SKM-1 treated with dmso at 0.1 percent for 144 hours (cell line): ENCODE results near the gene FAF2.
"Not testable (repeated sequence)": the region's sequence is repeated elsewhere in the genome, so short reads cannot be mapped to it uniquely, and the experiment has no call there.

ENCODE experiments used
- DNase-seq: peaks from one replicate; lab custom pipeline; 2025; ENCODE audit not compliant: unreplicated experiment; lab: John Stamatoyannopoulos, UW

FAF2 gene

DNA sequence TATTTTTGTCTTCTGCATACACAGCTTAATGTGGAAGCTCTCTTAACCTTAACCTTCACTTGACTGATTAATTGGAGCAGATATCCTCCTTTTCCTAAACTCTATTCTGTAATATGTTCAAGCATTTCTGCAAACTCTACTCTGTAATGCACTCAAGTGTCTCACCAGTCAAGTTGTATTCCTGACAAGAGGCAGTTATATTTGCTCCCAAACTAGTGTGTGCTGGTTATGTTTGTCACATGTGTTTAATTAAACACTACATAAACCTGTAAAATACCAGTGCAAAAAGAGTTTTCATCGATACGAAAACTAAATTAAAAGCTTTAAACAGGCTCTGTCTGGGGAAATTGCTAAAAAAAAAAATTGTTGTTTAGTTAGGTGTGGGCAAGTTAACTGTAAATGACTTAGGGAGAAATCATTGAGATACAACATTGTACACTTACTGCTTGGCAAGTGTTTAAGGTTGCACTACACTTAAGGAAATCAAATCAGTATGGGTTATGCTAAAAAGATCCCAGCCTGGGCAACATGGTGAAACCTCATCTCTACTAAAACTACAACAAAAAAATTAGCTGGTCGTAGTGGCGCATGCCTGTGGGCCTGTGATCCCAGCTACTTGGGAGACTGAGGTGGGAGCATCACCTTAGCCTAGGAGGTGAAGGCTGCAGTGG lies 6.7 kb downstream of the FAF2 start:
- no peak for DNase-seq

- no peak for DNase-seq
Observed at GRCh38 chr5:176458904-176459561, 10.8 kb downstream of the FAF2 start.

DNA sequence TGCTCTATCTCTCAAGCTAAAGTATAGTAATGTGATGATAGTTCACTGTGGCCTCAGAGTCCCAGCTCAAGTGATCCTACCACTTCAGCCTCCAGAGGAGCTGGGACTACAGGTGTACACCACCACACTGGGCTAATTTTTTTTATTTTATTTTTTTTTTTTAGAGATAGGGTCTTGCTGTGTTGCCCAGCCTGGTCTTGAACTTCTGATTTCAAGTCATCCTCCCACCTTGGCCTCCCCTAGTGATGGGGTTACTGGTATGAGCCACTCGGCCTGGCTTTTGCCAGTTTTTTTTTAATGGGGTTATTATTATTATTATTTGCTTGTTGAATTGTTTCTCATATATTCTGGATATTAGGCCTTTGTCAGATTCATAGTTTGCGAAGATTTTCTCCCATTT lies 13.2 kb downstream of the FAF2 start:
- no peak for DNase-seq

DNA sequence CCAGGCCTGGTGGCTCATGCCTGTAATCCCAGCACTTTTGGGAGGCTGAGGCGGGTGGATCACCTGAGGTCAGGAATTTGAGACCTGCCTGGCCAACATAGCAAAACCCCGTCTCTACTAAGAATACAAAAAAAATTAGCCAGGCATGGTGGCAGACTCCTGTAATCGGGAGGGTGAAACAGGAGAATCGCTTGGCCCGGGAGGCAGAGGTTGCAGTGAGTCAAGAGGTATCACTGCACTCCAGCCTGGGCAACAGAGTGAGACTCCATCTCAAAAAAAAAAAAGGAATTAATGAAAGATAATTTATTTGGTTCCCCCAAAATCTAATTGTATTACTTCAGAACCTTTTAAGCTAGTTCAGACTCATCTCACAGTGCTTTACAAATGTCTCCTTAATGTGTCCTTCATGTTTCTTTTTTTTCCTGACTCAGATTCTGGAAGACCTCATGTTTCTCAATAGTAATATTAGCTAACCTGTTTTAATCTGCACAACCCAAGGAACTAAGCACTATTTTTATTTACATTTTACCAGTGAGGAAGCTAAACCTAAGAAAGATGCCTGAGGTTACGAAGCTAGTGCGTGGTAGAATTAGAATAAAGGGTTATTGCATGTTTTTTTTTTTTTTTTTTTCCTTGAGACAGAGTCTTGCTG lies 15.1 kb downstream of the FAF2 start:
- no peak for DNase-seq

GRCh38 chr5:176466245-176466871 lies 18.2 kb downstream of the FAF2 start:
- peak; percentile 32 for DNase-seq

DNA sequence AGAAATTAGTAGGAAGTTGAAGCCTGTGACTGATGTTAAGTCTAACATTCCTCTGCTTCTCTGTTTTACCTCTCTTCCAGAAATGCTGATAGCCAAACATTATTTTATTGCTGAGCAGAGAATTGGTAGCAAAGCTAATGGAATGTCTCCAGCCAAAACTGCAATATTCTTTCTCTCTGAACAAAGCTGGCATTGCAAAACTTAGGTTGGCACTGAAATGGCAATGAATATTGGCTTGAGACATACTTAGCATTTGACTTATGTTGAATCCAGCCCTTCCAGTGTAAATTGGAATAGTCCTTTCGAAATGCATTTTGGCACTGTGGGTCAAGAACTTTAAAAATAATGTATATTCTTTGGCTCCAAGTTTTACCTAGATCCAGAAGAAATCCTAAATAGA lies 21.1 kb downstream of the FAF2 start:
- DNase-seq, result no peak

- DNase-seq, result no peak
Observed at GRCh38 chr5:176470539-176470938, 22.4 kb downstream of the FAF2 start.

GRCh38 chr5:176471098-176471497 lies 22.9 kb downstream of the FAF2 start:
- no peak for DNase-seq

- DNase-seq, result no peak
Observed at GRCh38 chr5:176473335-176474006, 25.3 kb downstream of the FAF2 start.

- DNase-seq, result no peak
Observed at GRCh38 chr5:176474476-176474875, 26.3 kb downstream of the FAF2 start.

GRCh38 chr5:176481711-176482110 lies 33.5 kb downstream of the FAF2 start:
- DNase-seq, result no peak

DNA sequence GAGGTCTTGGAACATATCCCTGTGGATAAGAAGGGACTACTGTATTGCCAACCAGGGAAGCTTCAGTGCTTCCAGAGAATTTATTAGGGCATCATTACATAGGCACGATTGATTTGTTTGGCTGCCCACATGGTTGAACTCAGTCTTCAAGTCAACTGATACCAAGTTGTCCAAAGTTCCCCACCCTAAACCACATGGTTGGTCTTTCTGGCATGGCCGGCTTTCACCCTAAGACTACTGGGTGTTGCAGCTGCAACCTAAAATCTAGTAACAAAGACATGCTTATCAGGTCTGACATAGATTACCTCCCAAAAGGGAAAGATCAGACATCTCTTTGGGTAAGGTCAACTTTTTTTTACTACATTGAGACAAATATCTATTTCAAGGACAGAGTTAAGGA lies 37.0 kb downstream of the FAF2 start:
- DNase-seq, result no peak

- no peak for DNase-seq
Observed at GRCh38 chr5:176486189-176486757, 38.1 kb downstream of the FAF2 start.

GRCh38 chr5:176487160-176487559 lies 39.0 kb downstream of the FAF2 start:
- DNase-seq, result not testable (repeated sequence)

GRCh38 chr5:176489077-176489476 lies 40.9 kb downstream of the FAF2 start:
- DNase-seq, result no peak

DNA sequence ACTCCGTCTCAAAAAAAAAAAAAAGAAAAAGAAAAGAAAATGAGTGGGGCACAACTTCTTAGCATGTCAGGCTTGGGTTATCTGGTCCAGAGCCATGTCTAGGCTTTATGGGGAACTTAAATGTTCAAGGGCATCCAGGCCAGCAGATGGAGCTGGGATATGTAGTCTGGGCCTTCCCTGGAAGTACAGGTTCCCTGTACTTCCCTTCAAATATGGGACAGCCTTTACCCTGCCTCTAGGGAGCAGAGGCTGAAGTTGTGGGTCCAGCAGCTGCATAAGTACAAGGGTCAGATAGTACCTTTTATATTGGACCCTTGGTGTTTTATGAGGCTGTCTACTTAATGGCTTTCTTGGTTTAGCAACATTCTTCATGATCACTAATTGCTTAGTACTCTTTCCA lies 42.1 kb downstream of the FAF2 start:
- DNase-seq, result no peak

- no peak for DNase-seq
Observed at GRCh38 chr5:176491101-176491502, 42.9 kb downstream of the FAF2 start.

DNA sequence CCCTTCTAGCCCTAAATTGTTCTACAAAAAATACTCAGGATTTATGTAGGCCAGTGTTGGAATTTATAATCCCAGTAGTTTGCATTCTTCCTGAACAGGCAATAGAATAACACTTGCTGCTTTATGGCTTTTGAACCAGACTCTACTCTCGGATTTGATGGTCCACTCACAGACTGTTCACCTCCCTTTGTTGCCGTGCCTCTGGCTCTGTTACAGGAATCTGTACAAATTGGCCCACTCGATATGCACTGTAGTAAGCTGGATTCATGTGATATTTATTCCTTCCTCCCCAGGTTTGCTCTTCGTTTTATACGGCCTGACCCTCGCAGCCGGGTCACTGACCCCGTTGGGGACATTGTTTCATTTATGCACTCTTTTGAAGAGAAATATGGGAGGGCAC lies 43.7 kb downstream of the FAF2 start:
- no peak for DNase-seq

GRCh38 chr5:176492431-176492830 lies 44.2 kb downstream of the FAF2 start:
- no peak for DNase-seq

- DNase-seq, result no peak
Observed at GRCh38 chr5:176497852-176498251, 49.7 kb downstream of the FAF2 start.

DNA sequence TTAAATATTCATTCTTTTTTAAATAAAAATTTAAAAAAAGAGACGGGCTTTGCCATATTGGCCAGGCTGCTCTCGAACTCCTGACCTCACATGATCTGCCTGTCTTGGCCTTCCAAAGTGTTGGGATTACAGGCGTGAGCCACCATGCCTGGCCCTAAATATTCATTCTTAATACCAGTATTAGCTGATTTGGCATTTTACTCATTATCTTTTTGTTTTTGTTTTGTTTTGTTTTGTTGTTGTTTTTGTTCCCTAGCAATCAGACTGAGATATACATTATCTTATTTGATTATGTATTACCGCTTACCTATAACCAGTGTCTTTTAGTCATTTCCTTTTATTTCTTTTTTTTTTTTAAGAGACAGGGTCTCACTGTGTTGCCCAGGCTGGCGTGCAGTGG lies 51.1 kb downstream of the FAF2 start:
- no peak for DNase-seq
